Epidermal melanocyte (primary cell): ENCODE results near the gene SND1.
A peak's percentile ranks its signal among the peaks of the same experiment; 100 is the strongest.

Source experiments
- DNase-seq: peaks from one replicate; pipeline ENCODE4 v3.0.0; 2011; ENCODE audit warnings: low spot score; ENCODE audit not compliant: insufficient read length

The SND1 gene

DNA sequence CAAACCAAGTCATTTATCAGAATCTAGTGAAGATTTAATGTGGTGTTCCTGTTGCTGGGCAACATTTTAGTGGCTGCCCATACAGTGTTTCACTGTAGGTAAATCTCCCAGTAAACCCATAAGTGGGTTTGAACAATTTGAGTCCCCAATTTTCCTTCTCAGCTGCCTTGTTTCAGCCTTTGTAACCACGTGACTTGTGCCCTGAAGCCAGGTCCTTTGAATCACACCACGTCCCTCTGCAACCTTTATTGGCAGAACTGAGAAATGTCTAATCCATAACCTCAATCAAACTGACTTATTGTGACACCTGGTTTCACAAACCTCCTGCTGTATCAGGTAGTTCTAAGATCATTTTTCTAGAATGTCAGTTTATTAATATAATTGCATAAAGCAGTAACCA, 30.1 kb downstream of the SND1 start:
- DNase-seq, result no peak

DNA sequence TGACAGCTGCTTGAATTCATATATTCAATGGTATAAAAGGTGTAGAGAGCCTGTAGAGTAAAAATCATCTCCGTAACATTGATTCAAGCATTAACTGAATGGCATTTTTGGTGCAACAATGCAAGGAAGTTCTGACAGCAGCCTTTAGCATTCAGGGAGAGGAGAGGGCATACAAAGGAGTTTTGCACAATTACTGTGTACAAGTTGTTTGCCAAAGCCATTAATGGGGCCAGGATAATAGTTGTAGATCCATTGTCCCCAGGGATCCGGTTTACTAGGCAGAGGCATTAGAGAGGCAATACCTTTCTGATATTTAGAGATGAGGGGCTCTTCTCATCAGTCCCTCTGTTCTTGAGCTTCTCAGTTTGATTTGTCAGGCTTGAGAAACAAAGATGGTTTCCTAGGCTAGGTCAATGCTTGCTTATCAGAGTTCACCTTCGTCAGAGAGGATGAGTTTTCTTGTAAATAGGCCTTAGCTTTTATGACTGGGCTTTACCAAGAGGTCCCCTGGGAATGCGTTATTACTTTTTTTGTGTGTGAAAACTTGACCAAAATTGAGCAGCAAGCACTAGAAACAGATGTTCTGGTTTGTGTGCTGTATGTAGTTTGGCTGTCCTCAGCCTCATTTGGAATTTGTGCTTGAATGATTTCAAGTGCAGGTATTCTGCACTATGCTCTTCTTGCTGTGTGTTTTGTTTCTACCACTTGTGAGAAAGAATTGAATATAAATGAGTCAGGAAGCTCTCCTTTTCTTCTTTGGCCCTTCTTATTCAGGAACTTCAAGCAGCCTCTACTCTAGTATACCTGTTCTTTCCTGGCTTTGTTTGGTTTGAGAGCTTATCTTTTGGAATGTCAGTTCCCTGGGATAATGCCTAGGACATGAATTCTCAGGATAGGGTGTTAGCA, 32.0 kb downstream of the SND1 start:
- DNase-seq, result no peak

DNA sequence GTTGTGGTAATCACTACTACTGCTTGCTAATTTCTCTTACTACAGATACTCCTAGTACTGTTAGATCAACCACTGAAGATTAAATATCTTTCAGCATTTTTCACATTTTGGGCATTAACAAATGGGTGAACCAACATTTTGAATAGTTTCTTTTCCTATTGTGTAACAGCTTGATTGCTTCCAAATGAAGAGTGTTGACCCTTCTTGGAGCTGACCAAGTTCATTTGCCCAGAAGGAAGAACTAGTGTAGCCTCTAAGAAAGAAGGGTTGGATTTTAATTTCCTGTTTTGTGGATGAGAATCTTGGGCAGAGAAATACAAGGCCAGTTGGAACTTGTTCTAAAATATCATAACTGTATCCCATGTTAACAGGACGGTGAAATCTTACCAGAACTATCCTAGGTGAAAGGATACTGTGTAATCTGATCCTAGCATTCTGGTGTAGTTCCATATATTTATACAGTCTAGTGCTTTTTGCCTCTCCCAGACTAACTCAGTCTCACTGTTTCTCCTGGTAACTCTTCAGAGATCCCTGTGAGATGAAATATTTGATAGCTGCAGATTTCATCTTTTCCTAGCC, 37.3 kb downstream of the SND1 start:
- DNase-seq, result no peak

DNA sequence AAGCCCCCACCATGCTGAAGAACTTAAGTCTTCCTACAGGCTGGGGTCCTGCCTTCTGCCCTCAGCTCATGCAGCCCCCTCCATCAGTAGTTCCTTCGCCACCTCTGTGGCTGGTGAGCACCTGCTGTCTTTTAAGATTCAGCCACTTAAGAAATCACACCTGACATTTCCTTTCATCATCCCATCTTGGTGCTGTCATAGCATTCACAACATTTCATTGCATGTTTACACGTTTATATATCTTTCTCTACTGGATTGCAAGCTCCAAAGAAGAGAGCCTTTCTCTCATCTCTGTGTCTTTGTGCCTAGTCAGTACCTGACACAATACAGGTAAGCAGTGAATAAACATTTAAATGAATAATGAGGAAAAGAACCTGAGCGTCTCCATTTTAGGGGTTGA, 38.3 kb downstream of the SND1 start:
- DNase-seq, result no peak

DNA sequence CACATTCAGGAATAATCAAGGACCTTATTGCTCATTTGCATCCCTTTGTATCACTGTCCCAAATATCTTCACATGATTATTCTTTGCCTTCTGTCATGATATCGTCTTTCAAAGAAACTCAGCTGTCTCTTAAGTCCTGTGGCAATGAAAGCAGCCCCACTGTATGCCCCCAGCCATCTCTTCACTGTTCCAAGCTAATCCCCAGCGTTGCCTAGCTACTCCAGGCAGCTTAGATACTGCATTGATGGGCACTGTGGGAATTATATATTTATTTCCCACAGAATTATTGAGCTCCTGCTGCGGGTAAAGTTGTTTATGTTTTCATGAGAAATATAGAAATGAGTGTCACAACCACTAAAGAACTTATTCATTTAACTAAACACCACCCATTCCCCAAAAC, 38.8 kb downstream of the SND1 start:
- DNase-seq, result no peak

DNA sequence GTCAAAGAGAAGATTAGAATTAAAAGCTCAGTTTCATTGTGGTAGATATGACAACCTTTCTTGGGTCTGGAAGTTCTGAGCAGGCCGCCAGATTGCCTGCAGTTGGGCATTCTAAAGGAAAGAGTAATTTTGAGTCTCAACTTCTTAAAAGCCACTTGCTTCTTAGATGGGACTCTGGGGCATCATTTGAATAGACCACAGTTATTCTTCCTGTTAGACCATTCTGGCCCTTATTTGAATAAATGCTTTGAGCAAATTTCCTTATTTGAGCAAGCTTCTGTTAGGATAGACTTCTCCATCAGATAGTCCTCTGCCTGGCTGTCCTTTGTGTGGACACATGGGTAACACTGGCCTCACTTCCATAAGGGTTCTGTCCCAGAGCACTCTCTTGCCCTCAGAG, 40.2 kb downstream of the SND1 start:
- DNase-seq, result no peak

DNA sequence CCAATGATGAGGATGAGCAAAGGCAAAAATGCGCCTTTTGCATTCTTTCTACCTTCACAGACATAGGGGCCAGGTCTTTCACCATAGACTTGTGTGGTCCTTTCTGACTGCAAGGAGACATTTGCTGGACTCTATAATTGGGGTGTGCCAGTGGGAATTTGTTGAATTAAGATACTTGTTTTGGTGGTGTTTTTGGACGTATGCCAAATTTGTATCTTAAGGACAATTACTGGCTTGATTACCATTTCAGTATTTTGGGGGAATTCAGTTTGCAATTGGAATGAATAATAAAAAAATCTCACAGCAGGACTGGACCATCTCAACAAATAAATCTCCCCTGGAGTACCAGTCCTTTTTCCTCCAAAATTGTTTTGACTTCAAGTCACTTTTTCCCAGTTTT, 47.9 kb downstream of the SND1 start:
- no peak for DNase-seq

DNA sequence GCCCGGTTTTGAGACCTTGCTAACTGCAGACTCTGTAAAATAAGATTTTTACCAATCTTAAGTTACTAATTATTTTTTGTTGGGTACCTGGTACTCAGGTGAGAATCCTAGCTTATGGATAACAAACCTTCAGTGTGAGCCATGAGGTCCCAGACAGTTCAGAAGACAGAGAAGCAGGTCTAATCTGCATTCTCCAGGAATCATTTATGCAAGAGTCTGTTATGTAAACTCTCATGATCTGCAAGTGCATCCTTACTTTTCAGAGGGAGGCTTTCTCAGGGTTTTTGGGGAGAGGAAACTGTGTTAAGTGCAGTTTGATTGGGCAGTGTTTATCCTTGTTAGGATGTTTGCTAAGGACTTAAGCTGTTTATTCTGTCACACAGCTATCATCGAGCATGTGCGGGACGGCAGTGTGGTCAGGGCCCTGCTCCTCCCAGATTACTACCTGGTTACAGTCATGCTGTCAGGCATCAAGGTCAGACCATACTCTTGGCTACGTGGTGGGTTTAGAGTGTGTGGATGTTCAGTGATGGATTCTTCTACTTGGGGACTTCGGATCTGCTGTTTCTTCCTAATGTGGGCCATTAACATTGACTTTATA, 50.2 kb downstream of the SND1 start:
- DNase-seq, result no peak

DNA sequence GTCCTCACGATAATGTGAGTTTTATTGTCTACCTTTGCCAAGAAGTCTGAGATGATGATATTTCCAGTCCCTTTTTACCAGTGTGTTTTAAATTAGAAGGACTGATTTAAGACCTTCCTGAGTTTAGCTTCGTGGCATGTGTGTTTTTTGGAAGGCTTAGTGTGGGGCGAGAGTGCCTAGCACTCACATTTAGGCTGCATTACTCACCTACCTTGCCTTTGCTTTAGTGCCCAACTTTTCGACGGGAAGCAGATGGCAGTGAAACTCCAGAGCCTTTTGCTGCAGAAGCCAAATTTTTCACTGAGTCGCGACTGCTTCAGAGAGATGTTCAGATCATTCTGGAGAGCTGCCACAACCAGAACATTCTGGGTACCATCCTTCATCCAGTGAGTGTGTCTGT, 50.9 kb downstream of the SND1 start:
- no peak for DNase-seq

DNA sequence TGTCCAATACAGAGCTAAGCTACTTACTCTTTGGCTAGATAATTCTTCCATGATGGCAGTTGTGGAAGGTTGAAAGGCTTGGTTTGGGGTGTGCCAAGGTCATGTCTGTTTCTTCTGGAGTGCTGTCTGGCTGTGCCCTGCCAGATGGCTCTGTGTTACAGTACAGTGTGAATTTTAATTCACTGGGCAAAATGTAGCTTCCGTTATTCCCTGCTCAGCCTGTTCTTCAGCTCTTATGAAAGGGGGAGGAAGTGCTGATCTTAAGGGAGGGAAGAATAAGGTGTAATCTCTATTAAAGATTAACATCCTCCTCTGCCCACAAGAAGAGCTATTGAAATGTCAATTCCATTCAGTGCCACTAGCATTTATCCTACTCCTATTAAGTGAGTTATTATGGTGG, 52.2 kb downstream of the SND1 start:
- DNase-seq, result no peak

DNA sequence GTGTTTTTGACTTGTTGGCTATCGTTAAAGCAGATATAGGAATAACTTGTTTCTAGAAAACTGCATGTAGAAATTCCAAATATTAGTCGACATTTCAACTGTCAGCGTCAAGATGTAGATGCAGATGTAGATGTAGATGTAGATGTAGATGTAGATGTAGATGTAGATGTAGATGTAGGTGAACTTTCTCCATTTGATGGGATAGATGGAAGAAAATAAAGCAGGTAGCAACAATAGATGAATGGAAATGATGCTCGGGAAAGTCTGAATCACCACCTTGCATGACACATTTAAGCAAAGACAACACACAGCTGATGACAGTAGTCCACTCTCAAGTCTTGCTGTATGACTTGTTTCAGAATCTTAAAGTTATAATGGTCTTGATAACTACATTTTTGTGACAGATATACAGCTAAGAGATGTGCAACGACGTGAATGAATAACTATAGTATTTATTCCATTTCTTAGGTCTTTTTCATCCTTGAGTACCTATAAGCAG, 53.5 kb downstream of the SND1 start:
- no peak for DNase-seq

DNA sequence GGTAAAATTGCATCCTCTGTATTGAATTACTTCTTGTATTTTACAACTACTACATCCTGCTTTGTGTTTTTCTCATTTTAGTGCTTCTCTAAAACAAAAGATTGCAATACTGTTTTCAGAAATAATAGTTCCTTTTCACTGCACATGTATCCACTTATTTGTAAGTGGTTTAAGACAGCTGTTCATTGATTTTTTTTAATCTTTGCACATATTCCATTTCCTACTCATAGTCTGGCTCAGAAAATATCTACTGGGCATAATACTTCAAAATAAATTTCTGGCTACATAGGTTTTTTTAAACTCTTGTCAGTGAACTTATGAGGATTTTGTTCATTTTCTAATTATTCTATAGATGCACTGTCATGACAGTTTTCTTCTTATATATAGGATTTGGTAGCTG, 54.8 kb downstream of the SND1 start:
- DNase-seq, result no peak

DNA sequence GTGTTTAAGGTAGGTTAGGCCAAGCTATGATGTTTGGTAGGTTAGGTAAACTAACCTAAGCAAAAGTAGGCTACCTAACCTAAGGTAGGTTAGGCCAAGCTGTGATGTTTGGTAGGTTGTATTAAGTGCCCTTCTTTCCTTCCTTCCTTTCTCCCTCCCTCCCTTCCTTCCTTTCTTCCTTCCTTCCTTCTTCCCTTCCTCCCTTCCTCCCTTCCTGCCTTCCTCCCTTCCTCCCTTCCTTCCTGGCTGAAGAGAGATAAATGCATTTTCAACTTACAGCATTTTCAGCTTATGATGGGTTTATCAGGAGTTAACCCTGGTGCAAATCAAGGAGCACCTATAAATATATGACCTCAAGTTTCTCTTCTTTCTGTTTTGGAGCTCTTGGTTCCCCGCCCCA, 56.2 kb downstream of the SND1 start:
- DNase-seq, result no peak

DNA sequence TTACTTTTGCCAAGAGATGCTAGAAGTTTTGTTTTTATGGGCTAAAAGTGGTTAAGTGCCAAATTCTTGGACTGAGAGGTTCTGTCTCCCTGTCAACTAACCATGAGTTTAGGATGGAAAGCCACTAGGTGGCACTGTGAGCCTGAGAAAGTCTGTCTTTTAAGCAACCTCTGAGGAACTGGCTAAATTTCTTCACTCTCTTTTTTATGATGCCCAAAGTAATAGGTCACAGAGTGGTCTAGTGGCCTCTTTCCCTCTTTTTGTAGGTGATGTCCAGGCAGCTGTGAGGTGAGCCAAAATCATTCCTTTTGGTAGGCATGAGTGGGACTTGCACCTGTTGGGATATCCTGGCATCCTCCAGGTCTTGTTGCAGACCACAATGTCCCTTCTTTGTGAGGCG, 56.8 kb downstream of the SND1 start:
- DNase-seq, result peak; percentile 53

DNA sequence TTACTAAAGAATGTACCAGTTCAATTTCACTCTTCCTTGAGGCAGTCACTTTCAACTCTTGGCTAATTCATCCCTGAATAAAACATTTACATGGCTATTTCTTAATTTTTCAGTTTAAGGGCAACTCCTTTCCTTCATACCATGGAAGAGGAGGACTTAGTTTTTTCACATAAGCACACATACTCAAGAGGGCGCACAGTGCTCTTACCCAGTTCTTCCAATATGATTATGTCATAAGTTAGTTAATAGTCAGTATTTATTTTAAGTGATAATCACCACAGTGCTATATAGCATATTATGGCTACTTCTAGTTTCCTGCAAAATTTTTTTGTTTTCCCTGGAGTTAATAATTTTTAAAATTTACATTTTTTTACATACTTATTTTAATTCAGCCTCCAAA, 58.6 kb downstream of the SND1 start:
- no peak for DNase-seq

DNA sequence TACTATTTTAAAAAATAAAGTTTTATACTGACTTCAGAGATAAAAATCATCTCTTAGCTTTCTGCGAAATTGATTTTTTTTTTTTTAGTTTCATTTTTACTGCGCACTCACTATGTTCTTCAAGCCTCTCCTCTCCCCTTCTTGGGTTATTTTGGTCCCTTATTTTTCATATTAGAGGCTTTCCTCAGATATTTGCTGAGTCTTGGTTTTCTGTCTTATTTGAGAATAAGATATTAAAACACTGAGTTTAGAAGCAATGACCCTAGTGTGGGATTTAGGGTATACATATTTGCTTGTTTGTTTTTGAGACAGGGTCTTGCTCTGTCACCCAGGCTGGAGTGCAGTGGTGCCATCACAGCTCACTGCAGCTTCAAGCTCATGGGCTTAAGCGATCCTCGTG, 59.9 kb downstream of the SND1 start:
- DNase-seq, result no peak

DNA sequence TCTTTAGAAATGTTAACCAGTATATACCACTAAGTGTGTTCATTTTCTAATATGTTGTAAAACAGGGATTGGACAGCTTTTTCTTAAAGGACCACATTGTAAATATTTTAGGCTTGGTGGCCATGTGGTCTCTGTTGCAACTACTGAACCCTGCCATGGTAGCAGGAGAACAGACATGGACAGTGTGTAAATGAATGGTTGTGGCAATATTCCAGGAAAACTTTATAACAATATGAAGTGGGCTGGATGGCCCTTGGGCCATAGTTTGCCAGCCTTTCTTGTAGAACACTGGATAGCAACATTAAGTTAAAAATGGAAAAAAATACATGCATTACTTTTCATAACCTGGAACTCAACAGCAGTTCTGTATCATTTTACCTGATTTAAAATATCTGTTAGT, 61.0 kb downstream of the SND1 start:
- no peak for DNase-seq

DNA sequence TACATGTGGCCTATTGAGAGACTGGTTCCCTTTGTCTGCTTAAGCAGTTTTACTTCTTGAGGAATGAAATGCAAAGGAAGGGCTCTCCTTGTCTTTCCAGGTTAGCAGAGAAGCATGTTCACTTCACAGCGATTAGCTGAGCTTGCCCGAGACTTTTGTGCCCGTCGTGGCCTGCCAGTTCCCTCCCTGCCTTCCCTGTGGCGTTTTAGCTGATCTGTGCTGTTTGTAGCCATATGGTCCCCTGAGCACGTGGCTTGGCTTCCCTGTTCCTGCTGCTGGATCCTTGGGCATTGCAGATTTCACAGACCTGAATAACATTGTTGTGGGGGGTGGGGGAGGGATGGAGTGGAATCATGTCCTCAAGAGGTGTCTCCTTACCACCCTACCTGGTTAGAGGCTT, 61.8 kb downstream of the SND1 start:
- DNase-seq, result no peak

DNA sequence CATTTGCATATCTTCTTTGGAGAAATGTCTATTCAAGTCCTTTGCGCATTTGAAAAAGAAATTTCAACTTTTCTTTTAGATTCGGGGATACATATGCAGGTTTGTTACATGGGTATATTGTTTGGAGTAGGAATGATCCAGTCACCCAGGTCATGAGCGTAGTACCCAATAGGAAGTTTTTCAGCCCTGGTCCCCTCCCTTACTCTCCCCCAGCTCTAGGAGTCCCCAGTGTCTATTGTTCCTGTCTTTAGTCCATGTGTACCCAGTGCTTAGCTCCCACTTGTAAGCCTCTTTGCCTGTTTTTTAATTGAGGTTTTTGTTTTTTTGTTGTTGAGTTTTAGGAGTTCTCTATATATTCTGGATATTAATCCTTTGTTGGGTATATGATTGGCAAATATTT, 63.3 kb downstream of the SND1 start:
- DNase-seq, result no peak

DNA sequence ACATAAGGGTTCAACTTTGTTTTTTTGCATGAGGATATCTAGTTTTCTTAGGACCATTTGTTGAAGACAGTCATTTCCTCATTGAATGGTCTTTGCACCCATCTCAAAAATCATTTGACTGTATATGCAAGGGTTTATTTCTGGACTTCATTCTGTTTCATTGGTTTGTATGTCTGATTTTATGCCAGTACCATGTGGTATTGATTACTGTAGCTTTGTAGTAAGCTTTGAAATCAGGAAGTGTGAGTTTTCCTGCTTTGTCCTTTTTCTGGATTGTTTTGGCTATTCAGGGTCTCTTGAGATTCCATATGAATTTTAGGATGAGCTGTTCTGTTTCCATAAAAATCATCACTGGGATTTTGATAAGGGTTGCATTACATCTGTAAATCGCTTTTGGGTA, 63.9 kb downstream of the SND1 start:
- no peak for DNase-seq

DNA sequence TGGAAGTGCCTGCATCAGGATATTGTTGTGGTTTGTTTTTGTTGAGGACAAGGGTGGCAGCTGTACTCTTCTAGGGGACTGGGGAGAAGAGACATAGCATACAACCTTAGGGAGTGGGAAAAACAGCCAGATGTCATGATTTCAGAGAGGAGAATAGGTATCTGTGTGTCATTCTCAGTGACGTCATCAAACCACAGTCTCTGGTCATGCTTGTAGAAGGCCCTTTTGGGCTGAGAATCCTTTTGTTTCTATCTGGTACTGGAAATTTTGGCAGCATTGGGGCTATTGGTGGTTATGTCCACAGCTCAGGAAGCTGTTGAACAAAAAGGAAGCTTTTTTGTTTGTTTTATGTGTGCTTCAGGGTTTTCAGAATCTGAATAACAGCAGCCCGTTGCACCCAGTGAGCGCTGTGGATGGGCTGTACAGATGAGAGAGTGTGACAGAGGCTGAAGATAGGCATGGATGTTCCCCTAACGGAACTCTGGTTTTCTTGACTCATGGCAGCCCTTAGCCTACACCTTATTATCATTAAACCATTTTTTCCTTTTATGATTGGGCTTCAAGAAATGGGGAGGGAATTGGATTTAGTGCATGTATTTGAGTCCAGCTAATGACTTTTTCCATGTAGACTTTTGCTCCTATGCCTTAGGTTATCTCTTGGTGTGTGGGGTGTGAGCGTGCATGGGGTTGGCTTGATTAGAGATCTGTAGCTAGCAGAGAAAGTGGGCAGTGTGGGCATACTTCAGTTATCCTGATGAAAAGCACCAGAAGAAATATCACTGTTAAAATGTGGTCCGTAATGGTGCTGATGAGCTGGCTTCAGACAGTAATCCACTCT, 65.7 kb downstream of the SND1 start:
- no peak for DNase-seq

DNA sequence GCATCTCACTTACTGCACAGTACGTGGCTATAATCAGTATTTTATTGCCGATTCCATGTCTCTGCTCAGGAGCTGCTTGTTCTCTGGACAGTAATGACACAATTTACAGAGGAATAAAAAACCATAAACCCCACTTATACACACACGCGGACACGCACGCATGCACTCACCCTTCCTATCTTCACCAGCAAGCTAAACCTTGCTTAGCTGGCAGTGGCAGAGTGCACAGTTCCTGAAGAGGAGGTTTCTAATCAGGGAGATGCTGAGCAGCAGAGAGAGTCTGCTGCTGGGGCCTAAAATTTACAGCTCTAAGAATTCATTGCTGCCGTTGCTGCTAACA, 66.3 kb downstream of the SND1 start:
- no peak for DNase-seq
